NT2/D1 (cell line): ENCODE measurements around the gene SUGP2.

Experiments
- DNase-seq: peaks from one replicate; pipeline ENCODE4 v3.0.0-alpha.2; 2011; ENCODE audit warnings: low read depth, low spot score
- H3K27me3 ChIP-seq: 2 replicates; pipeline ENCODE4 v1.6.0; 2011; ENCODE audit warnings: mild to moderate bottlenecking; ENCODE audit not compliant: insufficient read length, insufficient read depth
- H3K36me3 ChIP-seq: 2 replicates; pipeline ENCODE4 v1.6.1; 2011; ENCODE audit warnings: mild to moderate bottlenecking, low read length, mixed read lengths; ENCODE audit not compliant: insufficient read depth, insufficient read length
- H3K4me1 ChIP-seq: 2 replicates; pipeline ENCODE4 v1.5.1; 2011; ENCODE audit not compliant: insufficient read depth, insufficient read length
- H3K4me3 ChIP-seq: 2 replicates; pipeline ENCODE4 v1.5.1; 2011; ENCODE audit warnings: low read depth; ENCODE audit not compliant: insufficient read length
- H3K9ac ChIP-seq: 2 replicates; pipeline ENCODE4 v1.6.0; 2011; ENCODE audit warnings: low read depth; ENCODE audit not compliant: insufficient read length
- H3K9me3 ChIP-seq: 2 replicates; pipeline ENCODE4 v1.5.1; 2011; ENCODE audit warnings: mild to moderate bottlenecking, low read length; ENCODE audit not compliant: insufficient read depth
- SUZ12 ChIP-seq: IDR thresholded peaks from 2 replicates; pipeline ENCODE4 v1.6.1; 2011; ENCODE audit not compliant: insufficient read length, insufficient read depth; ENCODE audit errors: extremely low read depth
- YY1 ChIP-seq: IDR thresholded peaks from 2 replicates; pipeline ENCODE4 v1.6.1; 2011; ENCODE audit not compliant: insufficient read length, insufficient read depth
- ZNF274 ChIP-seq: IDR thresholded peaks from 2 replicates; pipeline ENCODE4 v1.6.1; 2011; ENCODE audit warnings: mild to moderate bottlenecking, low read depth, low read length

The SUGP2 gene

GRCh38 chr19:19051478-19052213 is 18.3 kb upstream of the SUGP2 start:
- peaks cover 85% of the 10 kb centered on the region for H3K36me3 ChIP-seq
- H3K9ac ChIP-seq: no peak overlapping the region
- DNase-seq: no peak
- no peaks in the 10 kb centered on the region for H3K4me1 ChIP-seq
- TF ChIP-seq YY1: no peak
- TF ChIP-seq ZNF274: no peak
- no peak for TF ChIP-seq SUZ12
- no peak overlapping the region for H3K4me3 ChIP-seq
- no peaks in the 10 kb centered on the region for H3K9me3 ChIP-seq
- no peaks in the 10 kb centered on the region for H3K27me3 ChIP-seq

- no peaks in the 10 kb centered on the region for H3K27me3 ChIP-seq
- DNase-seq: no peak
- peaks cover 79% of the 10 kb centered on the region for H3K36me3 ChIP-seq
- TF ChIP-seq YY1 (no peak), ZNF274 (no peak), SUZ12 (no peak)
- H3K9ac ChIP-seq: no peak overlapping the region
- no peaks in the 10 kb centered on the region for H3K9me3 ChIP-seq
- no peak overlapping the region for H3K4me3 ChIP-seq
- no peaks in the 10 kb centered on the region for H3K4me1 ChIP-seq
These were observed 17.4 kb upstream of the SUGP2 start for GRCh38 chr19:19050731-19051130.

- H3K9me3 ChIP-seq: no peaks in the 10 kb centered on the region
- DNase-seq: no peak
- no peak overlapping the region for H3K9ac ChIP-seq
- H3K36me3 ChIP-seq: peaks cover 76% of the 10 kb centered on the region
- H3K27me3 ChIP-seq: no peaks in the 10 kb centered on the region
- H3K4me1 ChIP-seq: no peaks in the 10 kb centered on the region
- H3K4me3 ChIP-seq: no peak overlapping the region
- TF ChIP-seq YY1 (no peak), ZNF274 (no peak), SUZ12 (no peak)
These were observed 16.8 kb upstream of the SUGP2 start for GRCh38 chr19:19050104-19050503.

- H3K9ac ChIP-seq: no peak overlapping the region
- no peak for DNase-seq
- H3K4me1 ChIP-seq: no peaks in the 10 kb centered on the region
- no peaks in the 10 kb centered on the region for H3K9me3 ChIP-seq
- no peak for TF ChIP-seq SUZ12
- TF ChIP-seq ZNF274: no peak
- TF ChIP-seq YY1: no peak
- H3K36me3 ChIP-seq: peaks cover 76% of the 10 kb centered on the region
- no peaks in the 10 kb centered on the region for H3K27me3 ChIP-seq
- no peak overlapping the region for H3K4me3 ChIP-seq
These were observed 16.1 kb upstream of the SUGP2 start for GRCh38 chr19:19049406-19049805.

- no peak overlapping the region for H3K4me3 ChIP-seq
- peaks cover 66% of the 10 kb centered on the region for H3K36me3 ChIP-seq
- DNase-seq: no peak
- H3K9ac ChIP-seq: no peak overlapping the region
- peaks cover 2% of the 10 kb centered on the region for H3K4me1 ChIP-seq
- TF ChIP-seq SUZ12 (no peak), ZNF274 (no peak)
- no peaks in the 10 kb centered on the region for H3K27me3 ChIP-seq
- no peaks in the 10 kb centered on the region for H3K9me3 ChIP-seq
These were observed 10.6 kb upstream of the SUGP2 start for GRCh38 chr19:19043881-19044280.

GRCh38 chr19:19043481-19043880 is 10.2 kb upstream of the SUGP2 start:
- no peak overlapping the region for H3K9ac ChIP-seq
- H3K4me3 ChIP-seq: no peak overlapping the region
- no peak for TF ChIP-seq SUZ12
- no peak for TF ChIP-seq YY1
- no peak for TF ChIP-seq ZNF274
- no peaks in the 10 kb centered on the region for H3K9me3 ChIP-seq
- peaks cover 67% of the 10 kb centered on the region for H3K36me3 ChIP-seq
- no peaks in the 10 kb centered on the region for H3K27me3 ChIP-seq
- H3K4me1 ChIP-seq: peaks cover 2% of the 10 kb centered on the region
- no peak for DNase-seq

GRCh38 chr19:19042732-19043280 is 9.5 kb upstream of the SUGP2 start:
- no peak overlapping the region for H3K9ac ChIP-seq
- no peak for TF ChIP-seq YY1
- no peak overlapping the region for H3K4me3 ChIP-seq
- DNase-seq: no peak
- H3K4me1 ChIP-seq: peaks cover 2% of the 10 kb centered on the region
- H3K9me3 ChIP-seq: peaks cover 2% of the 10 kb centered on the region; the same call in 1 of the 2 replicates
- H3K27me3 ChIP-seq: no peaks in the 10 kb centered on the region
- H3K36me3 ChIP-seq: peaks cover 71% of the 10 kb centered on the region
